ENCODE data around the gene REM2.

REM2 gene

DNA sequence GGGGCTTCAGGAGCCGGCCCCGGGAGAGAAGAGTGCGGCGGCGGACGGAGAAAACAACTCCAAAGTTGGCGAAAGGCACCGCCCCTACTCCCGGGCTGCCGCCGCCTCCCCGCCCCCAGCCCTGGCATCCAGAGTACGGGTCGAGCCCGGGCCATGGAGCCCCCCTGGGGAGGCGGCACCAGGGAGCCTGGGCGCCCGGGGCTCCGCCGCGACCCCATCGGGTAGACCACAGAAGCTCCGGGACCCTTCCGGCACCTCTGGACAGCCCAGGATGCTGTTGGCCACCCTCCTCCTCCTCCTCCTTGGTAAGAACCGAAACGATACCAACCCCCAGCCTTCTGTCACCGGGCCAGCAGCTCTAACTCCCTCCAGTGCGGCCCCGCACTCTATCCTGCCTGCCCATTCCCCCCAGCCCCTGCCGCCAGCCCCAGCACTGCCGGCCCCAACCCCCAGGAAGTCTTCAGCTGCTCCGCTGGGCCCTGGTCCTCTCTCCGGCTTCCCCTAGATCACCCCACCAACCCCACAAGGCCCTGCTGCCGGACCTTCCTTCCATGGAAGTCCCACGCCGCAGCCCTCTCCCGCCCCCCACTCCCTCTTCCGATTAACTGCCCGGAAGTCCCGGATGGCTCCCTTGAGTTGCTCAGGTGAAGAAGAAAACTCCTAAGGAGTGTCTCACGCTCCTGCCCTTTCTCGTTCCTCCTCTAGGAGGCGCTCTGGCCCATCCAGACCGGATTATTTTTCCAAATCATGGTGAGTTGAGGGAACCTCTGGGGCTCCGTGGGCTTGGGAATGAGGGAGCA is 10.8 kb upstream of the REM2 start:
- DNase-seq (ENCODE audit: extremely low spot score, insufficient read length, low read depth) (no peak), FAIRE-seq (peak; percentile 73)

DNA sequence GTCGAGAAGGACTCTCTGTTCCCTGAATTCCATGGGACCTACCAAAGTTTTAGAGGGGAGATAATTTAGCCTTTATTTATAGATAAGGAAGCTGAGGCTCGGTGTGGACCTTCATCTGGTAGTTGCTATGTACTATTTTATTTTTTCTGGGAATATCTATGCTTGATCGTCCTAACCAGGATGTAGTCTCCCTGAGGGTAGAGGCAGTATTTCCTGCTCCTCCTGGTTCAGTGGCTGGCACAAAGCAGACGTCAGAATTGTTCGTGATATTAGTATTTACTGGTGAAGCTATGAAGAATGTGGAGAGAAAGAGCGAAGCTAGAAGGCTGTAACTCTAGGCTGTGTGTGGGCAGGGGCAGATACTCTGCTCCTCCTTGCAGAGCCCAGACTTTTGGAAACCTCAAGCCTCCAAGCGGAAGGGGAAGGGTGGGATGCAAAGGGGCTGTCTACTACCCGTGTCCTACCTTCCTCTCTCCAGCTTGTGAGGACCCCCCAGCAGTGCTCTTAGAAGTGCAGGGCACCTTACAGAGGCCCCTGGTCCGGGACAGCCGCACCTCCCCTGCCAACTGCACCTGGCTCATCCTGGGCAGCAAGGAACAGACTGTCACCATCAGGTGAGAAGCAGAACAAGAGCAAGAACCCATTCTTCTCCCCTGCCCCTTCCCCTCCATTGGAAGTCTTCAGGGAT is 10.0 kb upstream of the REM2 start:
- DNase-seq (ENCODE audit: extremely low spot score, insufficient read length, low read depth): no peak
- FAIRE-seq: no peak

DNA sequence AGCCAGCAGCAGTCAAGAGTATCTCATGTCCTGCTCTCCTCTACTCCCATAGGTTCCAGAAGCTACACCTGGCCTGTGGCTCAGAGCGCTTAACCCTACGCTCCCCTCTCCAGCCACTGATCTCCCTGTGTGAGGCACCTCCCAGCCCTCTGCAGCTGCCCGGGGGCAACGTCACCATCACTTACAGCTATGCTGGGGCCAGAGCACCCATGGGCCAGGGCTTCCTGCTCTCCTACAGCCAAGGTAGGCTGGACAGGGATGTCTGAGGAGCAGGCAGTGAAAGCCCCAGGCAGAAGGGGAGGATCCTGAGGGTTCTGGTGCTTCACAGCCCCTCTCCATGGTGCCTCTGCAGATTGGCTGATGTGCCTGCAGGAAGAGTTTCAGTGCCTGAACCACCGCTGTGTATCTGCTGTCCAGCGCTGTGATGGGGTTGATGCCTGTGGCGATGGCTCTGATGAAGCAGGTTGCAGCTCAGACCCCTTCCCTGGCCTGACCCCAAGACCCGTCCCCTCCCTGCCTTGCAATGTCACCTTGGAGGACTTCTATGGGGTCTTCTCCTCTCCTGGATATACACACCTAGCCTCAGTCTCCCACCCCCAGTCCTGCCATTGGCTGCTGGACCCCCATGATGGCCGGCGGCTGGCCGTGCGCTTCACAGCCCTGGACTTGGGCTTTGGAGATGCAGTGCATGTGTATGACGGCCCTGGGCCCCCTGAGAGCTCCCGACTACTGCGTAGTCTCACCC is 7.8 kb upstream of the REM2 start:
- no peak for DNase-seq (ENCODE audit: extremely low spot score, insufficient read length, low read depth)
- no peak for FAIRE-seq

DNA sequence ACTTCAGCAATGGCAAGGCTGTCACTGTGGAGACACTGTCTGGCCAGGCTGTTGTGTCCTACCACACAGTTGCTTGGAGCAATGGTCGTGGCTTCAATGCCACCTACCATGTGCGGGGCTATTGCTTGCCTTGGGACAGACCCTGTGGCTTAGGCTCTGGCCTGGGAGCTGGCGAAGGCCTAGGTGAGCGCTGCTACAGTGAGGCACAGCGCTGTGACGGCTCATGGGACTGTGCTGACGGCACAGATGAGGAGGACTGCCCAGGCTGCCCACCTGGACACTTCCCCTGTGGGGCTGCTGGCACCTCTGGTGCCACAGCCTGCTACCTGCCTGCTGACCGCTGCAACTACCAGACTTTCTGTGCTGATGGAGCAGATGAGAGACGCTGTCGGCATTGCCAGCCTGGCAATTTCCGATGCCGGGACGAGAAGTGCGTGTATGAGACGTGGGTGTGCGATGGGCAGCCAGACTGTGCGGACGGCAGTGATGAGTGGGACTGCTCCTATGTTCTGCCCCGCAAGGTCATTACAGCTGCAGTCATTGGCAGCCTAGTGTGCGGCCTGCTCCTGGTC is 7.2 kb upstream of the REM2 start:
- DNase-seq (ENCODE audit: extremely low spot score, insufficient read length, low read depth): no peak
- FAIRE-seq: no peak

DNA sequence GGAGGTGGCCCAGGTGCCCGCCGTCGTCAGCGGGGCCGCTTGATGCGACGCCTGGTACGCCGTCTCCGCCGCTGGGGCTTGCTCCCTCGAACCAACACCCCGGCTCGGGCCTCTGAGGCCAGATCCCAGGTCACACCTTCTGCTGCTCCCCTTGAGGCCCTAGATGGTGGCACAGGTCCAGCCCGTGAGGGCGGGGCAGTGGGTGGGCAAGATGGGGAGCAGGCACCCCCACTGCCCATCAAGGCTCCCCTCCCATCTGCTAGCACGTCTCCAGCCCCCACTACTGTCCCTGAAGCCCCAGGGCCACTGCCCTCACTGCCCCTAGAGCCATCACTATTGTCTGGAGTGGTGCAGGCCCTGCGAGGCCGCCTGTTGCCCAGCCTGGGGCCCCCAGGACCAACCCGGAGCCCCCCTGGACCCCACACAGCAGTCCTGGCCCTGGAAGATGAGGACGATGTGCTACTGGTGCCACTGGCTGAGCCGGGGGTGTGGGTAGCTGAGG is 6.0 kb upstream of the REM2 start:
- no peak for DNase-seq (ENCODE audit: extremely low spot score, insufficient read length, low read depth)
- FAIRE-seq: no peak

DNA sequence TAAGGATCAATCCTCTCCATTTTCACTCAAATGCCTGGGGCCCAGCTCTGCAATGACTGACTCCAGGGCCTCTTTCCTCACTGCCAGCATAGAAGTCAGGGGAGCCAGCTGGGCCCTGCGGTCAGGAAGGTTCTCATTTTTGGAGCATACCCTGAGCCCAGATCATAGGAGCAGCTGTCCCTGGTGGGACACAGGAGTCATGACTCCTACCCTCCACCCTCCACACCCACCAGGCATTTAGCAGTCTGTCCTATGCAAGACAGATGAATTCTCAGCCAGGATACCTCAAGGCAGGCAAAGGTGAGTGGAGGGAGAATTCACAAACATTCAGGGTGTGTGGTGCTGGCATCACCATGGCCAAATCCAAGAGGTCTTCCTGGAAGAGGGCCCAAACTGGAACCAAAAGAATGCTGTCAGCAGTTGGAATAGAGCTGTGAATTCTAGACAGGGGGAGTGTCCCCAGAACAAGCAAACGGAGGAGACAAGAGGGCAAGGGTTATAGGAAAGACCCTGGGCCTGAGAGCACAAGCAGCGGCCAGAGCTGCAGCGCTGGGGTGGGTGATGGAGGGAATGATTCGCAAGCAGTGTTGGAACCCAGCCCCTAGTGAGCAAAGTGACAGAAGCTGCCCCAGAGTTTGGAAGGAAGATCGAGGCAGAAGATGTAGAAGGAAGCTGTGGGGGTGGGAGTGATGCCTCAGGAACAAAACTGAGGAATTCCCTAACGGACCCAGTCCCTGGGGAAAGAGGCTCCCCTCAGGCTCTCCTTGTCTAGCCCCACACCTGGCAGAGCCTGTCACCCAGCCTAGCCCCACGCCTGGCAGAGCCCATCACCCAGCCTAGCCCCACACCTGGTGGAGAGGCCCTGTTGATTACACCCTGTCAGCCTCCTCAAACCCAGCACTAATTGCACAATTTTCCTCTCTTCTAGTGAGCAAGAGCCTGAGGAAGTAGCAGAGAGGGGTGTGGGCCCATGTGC is 4.5 kb upstream of the REM2 start:
- no peak for FAIRE-seq
- DNase-seq (ENCODE audit: extremely low spot score, insufficient read length, low read depth): no peak

DNA sequence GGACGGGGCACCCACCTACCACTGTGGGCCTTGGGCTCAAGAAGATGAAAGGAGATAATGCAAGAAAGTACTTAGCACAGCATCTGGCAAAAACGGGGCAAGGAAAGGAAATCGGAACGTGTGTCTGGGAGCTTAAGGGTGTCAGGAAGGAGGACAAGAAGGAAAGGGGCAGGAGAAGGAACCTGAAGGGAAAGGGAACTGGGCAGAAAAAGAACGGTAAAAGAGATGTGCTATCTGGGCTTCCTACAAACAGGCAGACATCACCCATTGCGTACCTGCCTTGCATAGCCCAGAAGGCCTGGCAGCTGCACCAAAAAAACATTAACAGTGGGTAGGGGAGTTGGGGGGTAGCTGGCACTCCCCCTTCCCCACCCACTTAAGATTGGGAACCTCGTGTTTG is 958 bp upstream of the REM2 start:
- DNase-seq (ENCODE audit: extremely low spot score, insufficient read length, low read depth): no peak
- FAIRE-seq: no peak

DNA sequence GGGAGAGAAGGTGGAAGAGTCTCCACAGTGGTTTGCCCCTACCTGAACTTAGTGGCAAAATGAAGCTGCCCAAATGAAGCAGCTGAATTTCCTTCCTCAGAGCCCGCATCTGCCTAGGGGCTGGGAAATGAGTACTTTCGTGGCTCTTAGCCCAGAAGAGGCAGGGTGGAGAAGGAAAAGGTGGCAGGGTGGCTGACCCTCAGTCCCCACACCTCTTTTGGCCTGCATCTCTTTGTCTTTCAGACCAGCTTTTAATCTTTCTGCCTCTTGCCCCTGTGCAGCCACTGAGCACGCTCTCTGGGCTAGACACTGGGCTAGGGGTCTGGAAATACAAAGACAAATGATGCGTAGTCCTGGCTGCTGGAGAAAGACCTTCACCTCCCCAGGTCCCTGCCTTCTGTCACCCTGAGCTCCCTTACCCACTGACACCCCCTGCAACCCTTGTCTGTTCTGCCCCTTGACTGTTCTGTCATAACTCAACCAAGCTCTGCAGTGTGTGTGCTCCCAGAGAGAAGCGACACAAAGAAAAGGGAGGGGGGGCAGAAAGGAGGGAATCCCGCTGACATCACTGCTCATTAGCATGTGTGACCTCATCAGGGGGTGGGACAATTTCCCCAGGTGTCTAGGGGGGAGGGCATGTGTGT is 371 bp upstream of the REM2 start:
- DNase-seq (ENCODE audit: extremely low spot score, insufficient read length, low read depth) (no peak), FAIRE-seq (no peak)

DNA sequence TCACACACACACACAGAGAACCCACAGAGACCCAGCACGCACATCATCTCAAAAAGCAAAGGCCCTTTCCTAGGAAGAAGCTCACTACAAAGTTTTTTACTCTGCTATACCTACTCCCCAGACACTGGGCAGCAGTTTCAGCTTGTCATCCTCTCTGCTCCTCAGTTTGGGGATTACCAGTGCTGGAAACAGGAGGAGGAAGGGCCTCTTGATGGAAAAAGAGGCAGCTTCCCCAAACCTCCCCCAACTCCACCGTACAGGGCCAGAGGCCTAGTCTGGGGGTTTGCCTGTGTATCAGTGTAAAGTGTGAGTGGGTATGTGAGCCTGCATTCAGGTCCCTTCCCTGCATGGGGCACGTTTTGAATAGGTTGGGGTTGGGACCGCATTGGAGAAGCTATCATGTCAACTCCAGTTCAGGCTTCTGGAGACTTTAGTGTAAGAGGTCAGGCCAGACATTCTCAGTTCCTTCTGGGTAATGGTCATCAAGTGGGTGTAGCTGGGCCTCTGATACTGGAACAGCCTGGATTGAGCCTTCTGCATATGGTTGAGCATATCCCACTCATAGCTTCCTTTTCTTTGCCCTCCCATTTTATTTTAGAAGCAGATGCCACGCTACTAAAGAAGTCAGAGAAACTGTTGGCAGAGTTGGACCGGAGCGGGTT is 1.2 kb downstream of the REM2 start:
- FAIRE-seq (no peak), DNase-seq (ENCODE audit: extremely low spot score, insufficient read length, low read depth) (no peak)

DNA sequence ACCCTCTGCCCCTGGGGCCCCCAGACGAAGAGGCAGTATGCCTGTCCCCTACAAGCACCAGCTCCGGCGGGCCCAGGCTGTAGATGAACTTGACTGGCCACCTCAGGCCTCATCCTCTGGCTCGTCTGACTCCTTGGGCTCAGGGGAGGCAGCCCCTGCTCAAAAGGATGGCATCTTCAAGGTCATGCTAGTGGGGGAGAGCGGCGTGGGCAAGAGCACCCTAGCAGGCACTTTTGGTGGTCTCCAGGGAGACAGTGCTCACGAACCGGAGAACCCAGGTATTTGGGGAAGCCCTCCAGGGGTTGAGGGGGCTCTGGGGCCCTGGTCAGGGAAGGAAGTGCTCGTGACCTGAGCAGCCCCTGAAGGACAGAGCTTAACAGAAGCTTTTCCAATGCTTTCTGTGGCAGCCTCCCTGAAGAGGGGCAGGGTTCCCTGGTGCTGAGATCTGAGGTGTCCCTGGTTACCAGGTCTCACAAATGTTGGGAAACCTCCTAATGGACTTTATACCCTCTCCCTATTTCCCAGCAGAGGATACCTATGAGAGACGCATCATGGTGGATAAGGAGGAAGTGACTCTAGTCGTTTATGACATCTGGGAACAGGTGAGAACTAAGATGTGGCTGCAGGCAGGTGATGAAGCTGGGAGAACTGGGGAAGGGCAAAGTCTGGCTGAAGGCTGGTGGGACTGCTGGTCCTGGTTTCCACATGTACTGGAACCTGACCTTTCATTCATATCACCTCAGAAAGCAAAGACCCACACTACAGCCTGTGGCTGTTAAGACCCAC is 1.9 kb downstream of the REM2 start:
- DNase-seq (ENCODE audit: extremely low spot score, insufficient read length, low read depth): no peak
- no peak for FAIRE-seq

DNA sequence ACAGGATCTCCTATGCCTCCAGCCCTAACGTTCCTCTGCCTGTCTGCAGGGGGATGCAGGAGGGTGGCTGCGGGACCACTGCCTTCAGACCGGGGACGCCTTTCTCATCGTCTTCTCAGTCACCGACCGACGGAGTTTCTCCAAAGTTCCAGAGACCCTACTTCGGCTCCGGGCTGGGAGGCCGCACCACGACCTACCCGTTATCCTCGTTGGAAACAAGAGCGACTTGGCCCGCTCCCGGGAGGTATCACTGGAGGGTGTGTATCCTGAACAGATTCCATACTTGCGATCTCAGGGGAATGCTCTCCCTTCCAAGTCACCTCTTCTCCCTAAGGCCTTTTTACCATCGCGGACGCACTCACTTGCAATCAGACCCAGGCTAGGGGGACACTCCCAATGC is 3.0 kb downstream of the REM2 start:
- no peak for FAIRE-seq

DNA sequence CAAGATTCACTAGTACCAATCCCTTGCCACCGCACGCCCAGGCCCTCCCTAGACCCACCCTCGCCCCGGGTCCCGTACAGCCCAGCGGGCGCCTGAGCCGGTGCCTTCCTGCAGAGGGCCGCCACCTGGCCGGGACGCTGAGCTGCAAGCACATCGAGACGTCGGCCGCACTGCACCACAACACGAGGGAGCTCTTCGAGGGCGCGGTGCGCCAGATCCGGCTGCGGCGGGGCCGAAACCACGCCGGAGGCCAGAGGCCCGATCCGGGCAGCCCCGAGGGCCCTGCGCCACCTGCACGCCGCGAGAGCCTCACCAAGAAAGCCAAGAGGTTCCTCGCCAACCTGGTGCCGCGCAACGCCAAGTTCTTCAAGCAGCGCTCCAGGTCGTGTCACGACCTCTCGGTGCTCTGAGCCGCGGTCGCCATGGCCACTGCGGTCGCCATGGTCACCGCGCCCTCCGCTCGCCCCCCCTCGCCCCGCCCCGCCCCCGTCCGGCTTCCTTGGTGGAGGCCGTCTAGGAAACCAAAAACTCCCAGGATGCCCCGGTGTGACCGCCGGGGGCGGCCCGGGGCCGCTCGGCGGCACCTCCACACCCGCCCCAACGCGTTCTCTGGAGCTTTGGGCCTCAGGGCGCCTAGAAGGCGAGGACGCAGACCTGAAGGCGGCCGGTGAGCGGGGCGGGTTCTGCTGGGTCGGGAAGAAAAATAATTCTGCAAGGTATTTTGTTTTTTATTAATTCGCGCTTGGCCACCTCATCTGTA is 3.7 kb downstream of the REM2 start:
- FAIRE-seq: peak; percentile 75
- DNase-seq (ENCODE audit: extremely low spot score, insufficient read length, low read depth): peak; percentile 76

More for the DNA sequence above, 3.0 kb downstream of the REM2 start:
- no peak for DNase-seq (ENCODE audit: extremely low spot score, insufficient read length, low read depth)

DNA sequence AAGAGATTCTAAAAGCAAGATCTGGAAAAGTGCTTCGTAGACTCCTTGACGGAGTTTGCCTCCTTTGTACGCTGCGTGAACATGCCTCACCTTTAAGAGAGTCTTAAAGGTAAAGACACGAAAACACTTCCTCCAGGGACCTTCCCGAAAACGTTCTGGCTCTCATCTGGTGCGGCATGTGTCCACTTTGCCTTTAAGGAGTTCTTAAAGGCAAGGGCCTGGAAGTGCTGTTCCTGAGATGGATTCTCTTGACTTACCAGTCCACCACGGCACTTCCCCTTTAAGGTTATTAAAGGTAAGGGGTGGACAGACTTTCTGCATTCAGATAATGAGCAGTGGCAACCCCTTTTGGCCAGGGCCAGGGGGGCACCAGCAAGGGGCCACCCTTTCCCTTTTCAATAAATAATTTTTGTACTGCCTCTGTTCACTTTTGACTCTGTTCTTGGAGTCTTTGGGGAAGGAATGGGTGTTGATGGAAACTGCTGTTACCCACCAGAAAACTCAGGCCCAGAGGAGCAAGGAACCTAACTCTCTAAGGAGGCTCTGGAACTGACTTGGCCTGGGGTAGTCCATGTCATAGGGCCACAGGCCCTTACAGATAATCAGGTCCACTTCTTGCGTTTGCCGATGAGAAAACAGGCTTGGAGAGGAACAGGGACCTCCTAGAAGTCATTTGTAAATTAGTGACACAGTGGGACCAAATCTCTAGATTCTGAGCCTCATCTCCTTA is 4.4 kb downstream of the REM2 start:
- DNase-seq (ENCODE audit: extremely low spot score, insufficient read length, low read depth): no peak
- peak; percentile 76 for FAIRE-seq

DNA sequence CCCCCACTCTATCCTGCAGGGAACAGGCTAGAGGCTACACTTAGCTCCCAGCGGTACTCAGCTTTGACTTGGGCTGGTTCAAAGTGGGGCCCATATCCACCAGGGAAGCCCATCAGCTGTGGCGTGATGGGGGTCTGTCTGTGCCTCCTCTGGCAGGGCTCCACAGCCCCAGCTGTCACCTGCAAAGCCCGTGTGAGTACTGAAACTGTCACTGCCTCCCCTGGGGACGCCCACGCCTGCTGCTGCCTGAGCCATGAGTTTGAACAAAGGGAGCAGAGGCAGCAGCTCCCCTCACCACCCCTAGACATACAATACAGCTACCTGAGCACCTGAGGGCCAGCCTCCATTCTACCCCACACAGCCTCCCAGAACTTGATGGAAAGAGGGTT is 5.0 kb downstream of the REM2 start:
- FAIRE-seq: peak; percentile 93

DNA sequence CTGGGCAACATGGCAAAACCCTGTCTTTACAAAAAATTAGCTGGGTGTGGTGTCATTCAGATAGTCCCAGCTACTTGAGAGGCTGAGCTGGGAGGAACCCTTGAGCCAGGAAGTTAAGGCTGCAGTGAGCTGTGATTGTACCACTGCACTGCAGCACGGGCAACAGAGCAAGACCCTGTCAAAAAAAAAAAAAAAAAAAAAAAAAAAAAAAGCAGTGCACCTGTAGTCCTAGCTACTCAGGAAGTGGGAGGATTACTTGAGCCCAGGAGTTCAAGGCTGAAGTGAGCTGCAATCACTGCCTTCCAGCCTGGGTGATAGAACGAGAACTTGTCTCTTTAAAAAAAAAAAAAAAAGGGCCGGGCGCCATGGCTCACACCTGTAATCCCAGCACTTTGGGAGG is 5.6 kb downstream of the REM2 start:
- no peak for DNase-seq (ENCODE audit: extremely low spot score, insufficient read length, low read depth)
- peak; percentile 78 for FAIRE-seq

More for the DNA sequence above, 5.0 kb downstream of the REM2 start:
- DNase-seq (ENCODE audit: extremely low spot score, insufficient read length, low read depth): peak; percentile 42

DNA sequence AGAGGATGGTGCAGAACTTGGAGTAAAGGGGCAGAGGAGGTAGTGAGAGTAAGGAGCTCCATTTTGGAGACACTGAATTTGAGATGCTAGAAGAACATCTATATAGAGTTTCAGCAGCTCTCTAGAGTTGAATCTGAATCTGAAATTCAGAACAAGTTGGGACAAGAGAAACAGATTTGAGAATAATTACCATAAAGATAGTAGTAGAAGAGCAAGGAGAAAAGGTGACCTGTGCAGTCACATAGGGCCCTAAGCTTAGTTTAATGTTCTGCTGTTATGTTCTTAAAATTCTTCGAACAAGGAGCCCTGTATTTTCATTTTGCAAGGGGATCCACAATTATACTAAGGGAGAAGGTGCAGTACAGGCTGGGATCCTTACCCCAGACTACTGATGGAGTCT is 7.4 kb downstream of the REM2 start:
- DNase-seq (ENCODE audit: extremely low spot score, insufficient read length, low read depth) (no peak), FAIRE-seq (no peak)
